Panc1 (cell line): ENCODE data around the gene FNTB.

Experiments used
- POLR2AphosphoS5 ChIP-seq: IDR thresholded peaks from 2 replicates; pipeline ENCODE4 v1.6.1; 2012; ENCODE audit warnings: mild to moderate bottlenecking, low read depth, low read length, moderate library complexity
- SIN3A ChIP-seq: IDR thresholded peaks from 2 replicates; pipeline ENCODE4 v1.6.1; 2012; ENCODE audit warnings: low read depth, mild to moderate bottlenecking, low read length, moderate library complexity, borderline replicate concordance; ENCODE audit not compliant: insufficient read depth
- TCF7L2 ChIP-seq: IDR thresholded peaks from 2 replicates; pipeline ENCODE4 v1.6.1; 2011; ENCODE audit warnings: mild to moderate bottlenecking, low read depth, low read length, inconsistent platforms
- TF ChIP-seq, protein P1 (sequence below): fragments of 450-650 bp; IDR thresholded peaks from 2 replicates; pipeline ENCODE4 v1.5.1; 2017; ENCODE audit warnings: mild to moderate bottlenecking
- TF ChIP-seq, protein P2 (sequence below), 2 experiments: IDR thresholded peaks; 2 replicates each; pipeline ENCODE4 v1.6.1; 2011 to 2012; ENCODE audit warnings: low read depth in 2 of 2, control low read depth in 1 of 2, low read length in 1 of 2, mild to moderate bottlenecking in 1 of 2, moderate library complexity in 1 of 2; ENCODE audit not compliant: insufficient read depth in 1 of 2

DNA sequence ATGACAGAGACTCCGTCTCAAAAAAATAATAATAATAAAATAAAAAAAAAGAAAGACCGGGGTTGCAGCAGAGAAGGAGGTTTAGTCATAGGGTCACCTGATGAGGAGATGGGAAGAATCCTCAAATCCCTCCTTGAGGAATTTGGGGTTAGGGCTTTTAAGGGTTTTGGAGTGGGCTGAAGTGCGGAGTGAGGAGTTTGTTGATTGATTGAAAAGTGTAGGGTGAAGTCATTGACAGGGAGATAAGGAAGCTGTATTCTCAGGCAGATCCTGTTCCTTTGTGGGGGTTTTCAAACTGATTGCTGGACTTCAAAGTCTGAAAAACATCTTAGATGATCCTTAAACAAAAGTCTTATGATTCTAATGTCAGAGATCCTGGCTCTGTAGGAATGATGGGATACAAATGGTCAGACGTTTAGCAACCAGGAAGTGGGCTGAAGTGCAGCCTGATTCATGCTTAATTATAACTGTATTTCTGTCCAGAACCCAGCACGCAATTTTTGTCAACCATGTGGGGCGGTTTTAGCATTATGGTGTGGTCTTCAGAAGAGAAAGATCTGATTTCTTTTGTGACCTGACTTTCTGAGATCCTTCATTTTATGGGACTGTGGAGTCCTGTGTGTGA lies 16.0 kb downstream of the FNTB start:
- TF ChIP-seq, protein P1, sequence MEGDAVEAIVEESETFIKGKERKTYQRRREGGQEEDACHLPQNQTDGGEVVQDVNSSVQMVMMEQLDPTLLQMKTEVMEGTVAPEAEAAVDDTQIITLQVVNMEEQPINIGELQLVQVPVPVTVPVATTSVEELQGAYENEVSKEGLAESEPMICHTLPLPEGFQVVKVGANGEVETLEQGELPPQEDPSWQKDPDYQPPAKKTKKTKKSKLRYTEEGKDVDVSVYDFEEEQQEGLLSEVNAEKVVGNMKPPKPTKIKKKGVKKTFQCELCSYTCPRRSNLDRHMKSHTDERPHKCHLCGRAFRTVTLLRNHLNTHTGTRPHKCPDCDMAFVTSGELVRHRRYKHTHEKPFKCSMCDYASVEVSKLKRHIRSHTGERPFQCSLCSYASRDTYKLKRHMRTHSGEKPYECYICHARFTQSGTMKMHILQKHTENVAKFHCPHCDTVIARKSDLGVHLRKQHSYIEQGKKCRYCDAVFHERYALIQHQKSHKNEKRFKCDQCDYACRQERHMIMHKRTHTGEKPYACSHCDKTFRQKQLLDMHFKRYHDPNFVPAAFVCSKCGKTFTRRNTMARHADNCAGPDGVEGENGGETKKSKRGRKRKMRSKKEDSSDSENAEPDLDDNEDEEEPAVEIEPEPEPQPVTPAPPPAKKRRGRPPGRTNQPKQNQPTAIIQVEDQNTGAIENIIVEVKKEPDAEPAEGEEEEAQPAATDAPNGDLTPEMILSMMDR, result no peak
- TF ChIP-seq SIN3A, result no peak
- no peak for TF ChIP-seq POLR2AphosphoS5
- TF ChIP-seq, protein P2, sequence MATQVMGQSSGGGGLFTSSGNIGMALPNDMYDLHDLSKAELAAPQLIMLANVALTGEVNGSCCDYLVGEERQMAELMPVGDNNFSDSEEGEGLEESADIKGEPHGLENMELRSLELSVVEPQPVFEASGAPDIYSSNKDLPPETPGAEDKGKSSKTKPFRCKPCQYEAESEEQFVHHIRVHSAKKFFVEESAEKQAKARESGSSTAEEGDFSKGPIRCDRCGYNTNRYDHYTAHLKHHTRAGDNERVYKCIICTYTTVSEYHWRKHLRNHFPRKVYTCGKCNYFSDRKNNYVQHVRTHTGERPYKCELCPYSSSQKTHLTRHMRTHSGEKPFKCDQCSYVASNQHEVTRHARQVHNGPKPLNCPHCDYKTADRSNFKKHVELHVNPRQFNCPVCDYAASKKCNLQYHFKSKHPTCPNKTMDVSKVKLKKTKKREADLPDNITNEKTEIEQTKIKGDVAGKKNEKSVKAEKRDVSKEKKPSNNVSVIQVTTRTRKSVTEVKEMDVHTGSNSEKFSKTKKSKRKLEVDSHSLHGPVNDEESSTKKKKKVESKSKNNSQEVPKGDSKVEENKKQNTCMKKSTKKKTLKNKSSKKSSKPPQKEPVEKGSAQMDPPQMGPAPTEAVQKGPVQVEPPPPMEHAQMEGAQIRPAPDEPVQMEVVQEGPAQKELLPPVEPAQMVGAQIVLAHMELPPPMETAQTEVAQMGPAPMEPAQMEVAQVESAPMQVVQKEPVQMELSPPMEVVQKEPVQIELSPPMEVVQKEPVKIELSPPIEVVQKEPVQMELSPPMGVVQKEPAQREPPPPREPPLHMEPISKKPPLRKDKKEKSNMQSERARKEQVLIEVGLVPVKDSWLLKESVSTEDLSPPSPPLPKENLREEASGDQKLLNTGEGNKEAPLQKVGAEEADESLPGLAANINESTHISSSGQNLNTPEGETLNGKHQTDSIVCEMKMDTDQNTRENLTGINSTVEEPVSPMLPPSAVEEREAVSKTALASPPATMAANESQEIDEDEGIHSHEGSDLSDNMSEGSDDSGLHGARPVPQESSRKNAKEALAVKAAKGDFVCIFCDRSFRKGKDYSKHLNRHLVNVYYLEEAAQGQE (IDR thresholded peaks at IDR 0.05; ENCODE audit: insufficient read depth in 1 of 2, low read depth in 2 of 2, low read length in 1 of 2), result no peak
- no peak for TF ChIP-seq TCF7L2
